ENCODE data around the gene NMNAT2.

NMNAT2 gene

GRCh38 chr1:183206538-183207122 lies 211.6 kb downstream of the NMNAT2 start:
- no peak for DNase-seq

GRCh38 chr1:183205196-183205781 lies 212.9 kb downstream of the NMNAT2 start:
- DNase-seq: no peak

- DNase-seq: no peak
Measured at GRCh38 chr1:183203094-183203493, 215.1 kb downstream of the NMNAT2 start.

- DNase-seq: no peak
Measured at GRCh38 chr1:183200451-183200850, 217.7 kb downstream of the NMNAT2 start.

- no peak for DNase-seq
Measured at GRCh38 chr1:183199304-183199703, 218.9 kb downstream of the NMNAT2 start.

- no peak for DNase-seq
Measured at GRCh38 chr1:183198463-183198862, 219.7 kb downstream of the NMNAT2 start.
